ENCODE data around the gene RCAN2. TPM values are rescaled to one million over a fixed set of nuclear protein-coding genes. Genes with fewer than 3 reads are reported as not detected.

RCAN2 gene
- total and polyA plus RNA-seq, 10 donors: 2.4 to 15.7 (median 7.2) TPM

- no peak overlapping the region for H3K4me3 ChIP-seq
- intact Hi-C loops (cut with DNase I; ENCODE audit: low total_unique reads): no loop called here
- no peaks in the 10 kb centered on the region for H3K36me3 ChIP-seq
- DNase-seq: no peak
- H3K27ac ChIP-seq: no peak overlapping the region
- no peaks in the 10 kb centered on the region for H3K27me3 ChIP-seq (replicated peaks in 1 of 7)
- no peaks in the 10 kb centered on the region for H3K9me3 ChIP-seq
- no peak for TF ChIP-seq POLR2AphosphoS5 (IDR thresholded peaks at IDR 0.05)
- TF ChIP-seq CTCF (IDR thresholded peaks at IDR 0.05 in 8 of 11, conservative IDR thresholded peaks at IDR 0.05 in 3 of 11): no peak
- no peak for TF ChIP-seq POLR2A (IDR thresholded peaks at IDR 0.05)
- WGBS, 5 donors: 67 to 82% (median 76%) methylated on average over 4 of the region's 4 CpGs
- H3K4me1 ChIP-seq: no peaks in the 10 kb centered on the region
These were observed 17.8 kb upstream of the RCAN2 start for GRCh38 chr6:46509063-46509462.

GRCh38 chr6:46507426-46507825 lies 16.2 kb upstream of the RCAN2 start:
- intact Hi-C loops (cut with DNase I; ENCODE audit: low total_unique reads): no loop called here
- no peak overlapping the region for H3K27ac ChIP-seq
- no peaks in the 10 kb centered on the region for H3K9me3 ChIP-seq
- no peak for TF ChIP-seq POLR2AphosphoS5 (IDR thresholded peaks at IDR 0.05)
- TF ChIP-seq CTCF (IDR thresholded peaks at IDR 0.05 in 8 of 11, conservative IDR thresholded peaks at IDR 0.05 in 3 of 11): no peak
- TF ChIP-seq POLR2A (IDR thresholded peaks at IDR 0.05): no peak
- no peak for DNase-seq
- no peak overlapping the region for H3K4me3 ChIP-seq
- H3K36me3 ChIP-seq: no peaks in the 10 kb centered on the region
- no peaks in the 10 kb centered on the region for H3K27me3 ChIP-seq (replicated peaks in 1 of 7)
- H3K4me1 ChIP-seq: no peaks in the 10 kb centered on the region

GRCh38 chr6:46505693-46506512 lies 14.7 kb upstream of the RCAN2 start:
- TF ChIP-seq CTCF (IDR thresholded peaks at IDR 0.05 in 8 of 11, conservative IDR thresholded peaks at IDR 0.05 in 3 of 11): no peak
- intact Hi-C loops (cut with DNase I; ENCODE audit: low total_unique reads): no loop called here
- Histone ChIP-seq H3K27me3 (replicated peaks in 1 of 7) (no peaks in the 10 kb centered on the region), H3K4me1 (no peaks in the 10 kb centered on the region), H3K36me3 (no peaks in the 10 kb centered on the region), H3K9me3 (no peaks in the 10 kb centered on the region), H3K4me3 (no peak overlapping the region), H3K27ac (no peak overlapping the region)
- 81 to 90% (median 87%) methylated on average over 7 of the region's 7 CpGs for WGBS, 5 donors
- no peak for DNase-seq

- H3K9me3 ChIP-seq: no peaks in the 10 kb centered on the region
- peaks cover 0 to 5% (median 0%) of the 10 kb centered on the region in 7 donors for H3K27me3 ChIP-seq (replicated peaks in 1 of 7)
- DNase-seq: no peak
- TF ChIP-seq POLR2AphosphoS5 (IDR thresholded peaks at IDR 0.05) (no peak), CTCF (IDR thresholded peaks at IDR 0.05 in 8 of 11, conservative IDR thresholded peaks at IDR 0.05 in 3 of 11) (no peak), POLR2A (IDR thresholded peaks at IDR 0.05) (no peak)
- H3K4me1 ChIP-seq: no peaks in the 10 kb centered on the region
- no peak overlapping the region for H3K27ac ChIP-seq
- intact Hi-C loops (cut with DNase I; ENCODE audit: low total_unique reads): no loop called here
- no peaks in the 10 kb centered on the region for H3K36me3 ChIP-seq
- H3K4me3 ChIP-seq: no peak overlapping the region
These were observed 13.0 kb upstream of the RCAN2 start for GRCh38 chr6:46504242-46504641.
